Stimulated activated CD8-positive, alpha-beta memory T cell treated with anti-CD3 and anti-CD28 coated beads, Interleukin-12 subunit alpha, Interleukin-12 subunit beta, amount 100 ng/mL, for 4 hours (primary cell): ENCODE measurements around the gene IFNA16.
"Not testable (repeated sequence)": the region's sequence is repeated elsewhere in the genome, so short reads cannot be mapped to it uniquely, and the experiment has no call there.

Source experiments
- DNase-seq: peaks from one replicate; pipeline ENCODE4 v3.0.0-alpha.2; 2020; ENCODE audit warnings: low read depth

IFNA16 gene

DNA sequence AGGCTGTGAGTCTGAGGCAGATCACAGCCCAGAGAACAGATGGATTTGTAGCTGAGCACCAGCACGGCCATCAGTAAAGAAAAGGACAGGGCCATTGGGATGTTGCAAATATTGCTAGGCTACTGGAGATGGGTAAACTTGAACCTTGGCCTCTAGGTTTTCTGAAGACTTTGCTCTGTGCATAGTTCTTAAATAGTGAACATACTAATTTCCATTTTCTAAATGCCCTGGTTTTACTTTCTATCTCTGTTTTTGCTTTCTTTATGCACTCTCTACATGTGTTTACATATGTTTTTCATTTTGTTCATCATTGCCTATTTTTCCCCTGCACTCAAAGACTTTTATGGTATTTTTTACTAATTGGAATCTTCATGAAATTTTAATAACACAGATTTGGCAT, at the start of gene IFNA16:
IFNA16 (minus strand) TSS at position 101 of the 400 bp plus-strand sequence; CDS start at position 95, 6 bp downstream.
- DNase-seq: not testable (repeated sequence)

DNA sequence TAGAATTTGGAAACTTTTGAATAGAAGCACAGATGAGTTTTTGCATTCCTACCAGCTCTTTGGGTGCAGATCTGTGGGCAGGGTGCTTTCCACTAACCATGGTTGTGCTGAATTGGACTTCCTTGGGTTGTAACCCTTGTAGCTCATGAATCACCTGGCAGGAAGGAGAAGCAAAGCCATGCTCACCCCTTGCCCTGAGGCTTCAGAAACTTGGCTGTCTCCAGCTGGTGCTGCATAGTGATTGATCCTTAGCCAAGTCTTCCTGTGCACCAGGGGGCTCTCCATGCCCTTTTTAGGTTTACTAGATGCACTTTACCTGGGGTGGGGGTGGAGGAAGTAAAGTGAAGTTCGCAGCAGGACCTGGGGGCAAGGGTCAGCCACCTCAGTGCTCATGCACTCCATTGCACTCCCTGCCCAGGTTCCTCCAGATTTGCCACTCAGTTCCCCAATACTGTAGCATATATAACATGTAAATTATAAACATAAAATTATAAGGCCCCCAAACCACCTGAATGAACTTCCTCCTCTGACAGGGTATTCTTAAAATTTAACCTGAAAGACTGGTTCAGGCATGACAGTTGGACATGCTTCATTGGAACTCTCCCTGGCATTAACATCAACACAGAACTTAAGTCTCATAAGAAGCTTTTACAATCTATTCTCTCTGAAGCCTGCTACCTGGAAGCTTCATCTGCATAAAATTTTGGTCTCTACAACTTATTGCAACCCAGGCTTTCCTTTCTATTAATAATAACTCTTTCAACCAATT, 48.5 kb upstream of the IFNA16 start:
- no peak for DNase-seq

DNA sequence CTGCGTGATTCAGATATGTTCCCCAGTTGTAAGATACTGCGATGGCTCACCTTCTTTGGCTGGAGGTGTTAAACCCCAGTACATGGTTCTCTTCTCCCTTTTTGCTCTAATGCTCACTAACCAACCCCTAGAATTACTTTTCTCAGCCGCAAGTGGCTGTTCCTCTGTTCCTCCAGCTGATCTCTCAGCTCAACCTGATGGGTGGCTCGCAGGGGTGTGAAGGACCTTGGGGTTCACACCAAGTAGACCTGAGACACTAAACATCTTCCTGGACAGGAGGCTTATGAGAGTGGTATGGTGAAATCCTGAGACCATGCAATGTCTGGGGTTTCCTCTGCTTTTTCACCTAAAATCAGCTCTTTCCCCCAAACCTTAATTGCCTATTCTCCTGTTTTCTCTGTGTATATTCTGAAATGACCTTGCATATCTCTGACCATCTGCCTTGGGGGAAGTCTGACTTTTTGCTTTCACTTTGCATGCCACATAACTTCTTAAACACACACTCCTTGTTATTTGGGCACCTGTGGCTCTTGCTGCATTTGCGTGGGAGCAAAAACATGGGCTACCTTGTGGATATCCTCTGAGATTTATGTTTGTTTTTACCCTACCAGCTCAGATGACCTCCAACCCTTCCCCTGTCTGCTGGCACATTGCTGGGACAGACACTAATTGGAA, 38.6 kb upstream of the IFNA16 start:
- DNase-seq: no peak

DNA sequence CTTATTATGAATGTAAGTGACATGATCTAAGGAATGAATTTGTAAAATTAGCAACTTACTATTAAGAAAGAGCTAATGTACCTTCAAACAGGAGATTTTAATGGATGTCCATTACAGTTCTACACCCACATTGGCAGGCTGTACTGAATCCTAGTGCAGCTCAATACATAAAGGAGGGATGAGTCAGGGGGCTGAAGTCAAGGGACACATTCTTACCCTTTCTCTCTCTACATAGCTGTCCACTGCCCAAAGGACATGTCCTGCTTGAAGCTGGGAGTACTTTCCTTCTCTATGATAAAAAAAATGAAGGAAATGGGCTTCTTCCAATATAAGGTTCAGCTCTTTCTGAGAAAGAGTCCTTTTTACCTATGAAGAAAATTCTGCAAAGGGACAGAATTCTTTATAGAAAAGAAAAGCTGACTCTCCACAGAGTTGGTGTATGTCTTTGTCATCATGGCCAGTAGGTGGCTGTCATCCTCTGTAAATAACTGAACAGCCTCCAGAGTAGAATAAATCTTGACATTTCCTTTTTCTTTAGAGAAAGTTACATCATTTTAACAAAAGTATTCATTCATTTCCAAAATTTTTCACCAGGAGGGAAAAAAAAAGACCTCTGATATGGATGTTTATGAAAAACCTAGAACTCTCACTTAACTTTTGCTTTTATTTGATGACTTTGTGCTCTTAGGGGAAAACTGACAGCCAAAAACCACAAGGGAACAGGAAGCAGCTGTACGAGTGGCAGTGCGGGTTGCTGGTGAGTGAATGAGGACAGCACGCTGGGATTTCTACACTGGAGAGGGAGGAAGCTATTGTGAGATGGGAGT, 35.8 kb upstream of the IFNA16 start:
- DNase-seq: no peak

DNA sequence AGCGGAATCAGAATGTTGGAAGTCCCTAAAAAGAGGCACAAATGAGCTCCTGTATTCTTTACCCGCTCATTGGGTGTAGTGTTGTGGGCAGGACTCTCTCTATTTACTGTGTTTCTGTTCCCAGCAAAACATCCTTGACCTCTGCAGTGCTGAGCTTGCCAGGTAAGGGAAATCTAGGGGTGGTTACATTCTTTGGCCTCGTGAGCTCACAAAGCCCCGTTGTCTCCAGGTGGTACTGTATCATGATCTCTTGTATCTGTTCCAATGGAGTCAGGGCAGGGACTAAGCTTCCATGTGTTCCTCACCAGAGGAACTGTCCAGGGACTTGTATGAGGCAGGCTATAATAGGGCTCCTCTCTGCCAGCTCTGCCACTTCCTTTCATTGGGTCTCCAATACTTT, 34.5 kb upstream of the IFNA16 start:
- no peak for DNase-seq

DNA sequence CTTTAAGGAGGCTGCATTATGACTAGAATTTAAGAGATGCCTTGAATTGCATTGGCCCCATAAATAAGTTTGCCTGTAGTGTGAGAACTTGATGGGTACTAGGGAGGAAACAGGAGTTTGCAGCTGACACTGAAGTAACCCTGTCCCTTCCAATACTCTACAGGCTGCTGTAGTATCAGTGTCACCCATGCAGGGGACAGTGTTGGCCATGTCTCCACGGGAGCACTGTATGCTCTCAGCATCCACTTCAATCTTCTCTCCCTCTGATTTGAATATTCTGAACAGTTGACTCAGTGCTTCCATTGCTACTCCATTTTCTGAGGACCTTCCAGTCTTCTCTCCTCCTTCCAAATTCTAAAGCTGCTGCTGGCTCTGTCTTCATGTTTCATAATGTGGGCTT, 34.1 kb upstream of the IFNA16 start:
- no peak for DNase-seq

DNA sequence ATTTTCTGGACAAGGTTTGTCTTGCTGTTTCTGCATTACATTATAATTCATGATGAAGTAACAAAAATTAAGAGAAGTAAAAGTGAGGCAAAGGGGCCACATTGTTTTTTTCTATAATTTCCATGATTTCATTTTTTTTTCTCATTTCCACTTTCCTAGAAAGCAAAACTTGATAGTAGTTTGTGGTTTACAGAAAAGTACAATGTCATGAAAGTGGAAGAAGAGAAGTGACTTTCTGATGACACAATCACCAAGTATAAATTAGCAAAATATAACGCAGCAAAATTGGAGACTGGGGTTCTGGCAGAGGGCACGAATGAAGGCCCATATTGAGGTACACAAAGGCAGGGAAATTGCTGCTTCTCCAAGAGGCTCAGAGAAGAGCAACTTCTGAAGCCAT, 27.7 kb upstream of the IFNA16 start:
- DNase-seq: no peak

DNA sequence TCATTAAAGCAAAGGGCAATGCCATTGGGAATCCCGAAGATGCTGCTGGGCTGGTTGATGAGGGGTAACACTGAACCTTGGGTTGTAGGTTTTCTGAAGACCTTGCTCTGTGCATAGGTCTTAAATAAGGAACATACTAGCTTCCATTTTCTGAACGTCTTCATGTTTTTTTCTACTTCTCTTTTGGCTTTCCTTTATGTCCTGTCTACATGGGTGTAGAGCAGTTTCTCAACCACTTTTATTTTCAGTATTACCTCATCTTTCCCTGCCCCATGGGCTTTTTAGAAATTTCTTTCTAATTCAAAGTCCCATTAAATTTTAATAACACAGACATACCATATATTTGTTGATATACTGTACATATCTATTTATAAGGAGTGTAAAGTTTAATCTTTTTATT, 22.8 kb upstream of the IFNA16 start, which contains the start of gene IFNA14:
IFNA14 (minus strand) TSS at position 95 of the 400 bp plus-strand sequence; CDS start at position 25, 70 bp downstream.
- no peak for DNase-seq

DNA sequence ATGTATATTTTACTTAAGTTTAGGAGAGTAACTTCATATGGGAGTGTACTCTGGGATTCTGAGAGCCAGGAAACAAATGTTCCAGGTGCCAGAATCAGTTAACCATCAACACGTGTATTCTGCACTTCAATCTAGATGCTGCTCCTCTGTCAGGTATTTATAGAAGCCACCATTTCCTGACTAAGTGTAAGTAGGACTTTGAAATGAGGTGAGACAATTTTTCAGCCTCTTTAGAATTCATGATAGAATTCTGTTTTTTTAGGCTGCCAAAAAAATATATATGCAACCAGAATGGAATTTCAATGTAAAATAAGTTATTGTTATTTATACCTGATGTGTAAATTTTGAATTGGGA, 19.2 kb upstream of the IFNA16 start:
- DNase-seq: not testable (repeated sequence)

DNA sequence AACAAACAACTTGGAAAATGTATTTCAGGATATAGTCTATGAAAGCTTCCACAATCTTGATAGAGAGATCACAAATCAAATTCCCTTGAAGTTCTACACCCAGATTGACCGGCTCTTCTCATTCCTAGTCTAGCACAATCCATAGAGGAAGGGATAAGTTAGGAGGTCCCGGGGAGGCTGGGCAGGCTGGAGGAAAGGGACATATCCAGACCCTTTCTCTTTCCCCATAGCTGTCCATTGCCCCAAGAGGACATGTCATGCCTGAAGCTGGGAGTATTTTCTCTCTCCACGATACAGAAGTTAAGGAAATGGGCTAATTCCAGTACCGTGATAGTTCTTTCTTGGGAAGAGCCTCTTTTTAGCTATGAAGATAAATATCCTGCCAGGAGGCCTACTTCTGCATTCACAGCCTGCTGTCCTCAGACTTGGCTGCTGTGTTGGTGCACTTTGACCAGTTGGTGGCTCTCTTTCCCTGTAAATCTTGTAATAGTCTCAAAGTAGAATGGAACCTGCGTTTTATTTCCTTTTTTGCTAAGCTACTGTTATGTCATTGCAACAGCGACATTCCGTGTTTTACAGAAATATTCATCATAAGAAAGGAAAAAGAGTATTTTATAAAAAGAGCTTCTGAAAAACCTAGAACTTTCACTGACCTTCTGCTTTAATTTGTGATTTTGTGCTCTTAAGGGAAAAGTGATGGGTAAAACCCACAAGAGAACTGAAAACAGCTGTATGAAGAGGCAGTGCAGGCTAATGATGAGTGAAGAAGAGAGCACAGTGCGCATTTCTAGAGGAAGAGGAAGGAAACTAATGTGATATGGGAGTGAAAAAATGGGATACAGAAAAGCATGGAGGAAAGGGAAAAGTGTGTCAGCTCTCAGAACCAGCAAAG, 18.6 kb upstream of the IFNA16 start:
- not testable (repeated sequence) for DNase-seq

DNA sequence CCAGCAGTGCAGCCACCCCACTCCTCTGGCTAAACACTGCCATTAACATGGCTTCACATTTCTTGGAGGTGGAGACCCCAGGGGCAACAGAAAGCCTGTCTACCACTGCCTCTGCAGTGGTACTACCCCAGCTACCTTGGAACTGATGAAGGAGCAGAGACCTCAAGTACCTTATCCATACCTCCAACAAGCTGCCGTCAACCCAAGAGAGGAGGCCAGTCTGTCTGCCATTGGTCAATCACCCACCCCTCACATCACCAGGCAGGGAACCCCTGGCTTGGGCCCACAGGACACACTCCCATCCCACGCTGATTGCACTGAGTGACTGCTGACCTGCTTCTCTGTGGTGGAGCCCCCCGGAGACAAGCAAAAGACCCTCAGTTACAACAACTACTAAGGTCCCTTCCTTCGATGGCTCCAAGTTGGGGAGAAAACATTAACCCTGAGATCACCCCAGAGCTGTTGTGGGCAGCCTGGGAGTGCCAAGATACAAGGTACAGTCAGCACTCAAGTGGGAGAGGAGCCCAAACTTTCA, 17.1 kb upstream of the IFNA16 start:
- DNase-seq: no peak

DNA sequence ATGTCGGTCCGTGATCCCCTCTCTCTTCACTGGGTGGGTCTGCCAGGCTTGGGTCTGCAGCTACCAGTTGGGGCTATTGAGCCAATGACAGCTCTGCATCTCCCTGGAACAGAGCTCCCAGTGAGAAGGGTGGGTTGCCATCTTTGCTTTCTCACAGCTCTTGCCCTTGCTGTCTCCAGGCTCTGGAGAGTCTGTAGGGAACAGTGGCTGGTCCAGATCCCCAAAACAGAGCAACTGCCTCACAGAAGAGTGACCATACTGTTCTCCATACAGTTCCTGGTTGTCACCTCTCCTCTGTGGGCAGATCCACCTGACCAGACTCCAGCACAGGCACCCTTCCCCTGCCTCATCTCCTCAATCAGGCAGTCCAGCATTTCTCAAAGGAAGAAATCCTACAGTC, 16.1 kb upstream of the IFNA16 start:
- DNase-seq: no peak

DNA sequence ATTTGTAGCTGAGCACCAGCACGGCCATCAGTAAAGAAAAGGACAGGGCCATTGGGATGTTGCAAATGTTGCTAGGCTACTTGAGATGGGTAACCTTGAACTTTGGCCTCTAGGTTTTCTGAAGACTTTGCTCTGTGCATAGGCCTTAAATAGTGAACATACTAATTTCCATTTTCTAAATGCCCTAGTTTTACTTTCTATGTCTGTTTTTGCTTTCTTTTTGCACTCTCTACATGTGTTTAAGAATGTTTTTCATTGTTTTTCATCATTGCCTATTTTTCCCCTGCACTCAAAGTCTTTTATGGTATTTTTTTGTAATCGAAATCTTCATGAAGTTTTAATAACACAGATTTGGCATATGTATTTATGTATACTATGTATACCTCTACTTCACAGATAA, 11.0 kb upstream of the IFNA16 start, which contains the start of gene IFNA17:
IFNA17 (minus strand) TSS at position 101 of the 400 bp plus-strand sequence; CDS start at position 52, 49 bp downstream.
- DNase-seq: no peak

DNA sequence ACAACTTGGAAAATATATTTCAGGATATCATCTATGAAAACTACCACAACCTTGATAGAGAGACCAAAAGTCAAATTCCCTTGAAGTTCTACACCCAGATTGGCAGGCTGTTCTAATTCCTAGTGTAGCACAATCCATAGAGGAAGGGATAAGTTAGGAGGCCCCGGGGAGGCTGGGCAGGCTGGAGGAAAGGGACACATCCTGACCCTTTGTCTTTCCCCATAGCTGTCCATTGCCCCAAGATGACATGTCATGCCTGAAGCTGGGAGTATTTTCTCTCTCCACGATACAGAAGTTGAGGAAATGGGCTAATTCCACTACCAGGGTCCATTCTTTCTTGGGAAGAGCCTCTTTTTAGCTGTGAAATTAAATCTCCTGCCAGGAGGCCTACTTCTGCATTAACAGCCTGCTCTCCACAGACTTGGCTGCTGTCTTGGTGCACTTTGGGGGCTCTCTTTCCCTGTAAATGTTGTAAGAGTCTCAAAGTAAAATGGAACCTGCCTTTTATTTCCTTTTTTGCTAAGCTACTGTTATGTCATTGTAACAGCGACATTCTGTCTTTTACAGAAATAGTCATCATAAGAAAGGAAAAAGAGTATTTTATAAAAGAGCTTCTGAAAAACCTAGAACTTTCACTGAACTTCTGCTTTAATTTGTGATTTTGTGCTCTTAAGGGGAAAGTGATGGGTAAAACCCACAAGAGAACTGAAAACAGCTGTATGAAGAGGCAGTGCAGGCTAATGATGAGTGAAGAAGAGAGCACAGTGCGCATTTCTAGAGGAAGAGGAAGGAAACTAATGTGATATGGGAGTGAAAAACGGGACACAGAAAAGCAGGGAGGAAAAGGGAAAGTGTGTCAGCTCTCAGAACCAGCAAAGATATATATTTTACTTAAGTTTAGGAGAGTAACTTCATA, 3.4 kb downstream of the IFNA16 start:
- not testable (repeated sequence) for DNase-seq

DNA sequence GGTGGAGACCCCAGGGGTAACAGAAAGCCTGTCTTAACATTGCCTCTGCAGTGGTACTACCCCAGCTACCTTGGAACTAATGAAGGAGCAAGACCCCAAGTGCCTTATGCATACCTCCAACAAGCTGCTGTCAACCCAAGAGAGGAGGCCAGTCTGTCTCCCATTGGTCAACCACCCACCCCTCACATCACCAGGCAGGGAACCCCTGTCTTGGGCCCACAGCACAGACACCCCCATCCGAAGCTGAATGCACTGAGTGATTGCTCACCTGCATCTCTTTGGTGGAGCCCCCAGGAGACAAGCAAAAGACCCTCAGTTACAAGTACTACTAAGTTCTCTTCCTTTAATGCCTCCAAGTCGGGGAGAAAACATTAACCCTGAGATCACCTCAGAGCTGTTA, 5.0 kb downstream of the IFNA16 start:
- DNase-seq: not testable (repeated sequence)

DNA sequence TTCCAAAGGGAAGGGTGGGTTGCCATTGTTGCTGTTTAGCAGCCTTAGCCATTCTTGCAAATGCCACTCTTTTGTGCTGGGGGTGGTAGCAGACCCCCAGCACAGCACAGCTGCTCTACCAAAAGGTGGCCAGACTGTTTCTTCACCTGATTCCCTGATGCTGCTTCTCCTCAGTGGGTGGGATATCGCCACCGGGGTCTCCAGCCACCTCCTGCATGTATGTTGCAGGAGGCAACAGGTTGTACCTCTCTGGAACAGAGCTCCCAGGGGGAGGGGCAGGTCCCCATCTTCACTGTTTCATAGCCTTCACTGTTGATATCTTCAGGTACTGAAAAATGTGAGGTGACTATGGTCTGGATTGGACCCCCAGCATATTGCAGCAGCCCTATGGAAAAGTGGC, 6.3 kb downstream of the IFNA16 start:
- not testable (repeated sequence) for DNase-seq

DNA sequence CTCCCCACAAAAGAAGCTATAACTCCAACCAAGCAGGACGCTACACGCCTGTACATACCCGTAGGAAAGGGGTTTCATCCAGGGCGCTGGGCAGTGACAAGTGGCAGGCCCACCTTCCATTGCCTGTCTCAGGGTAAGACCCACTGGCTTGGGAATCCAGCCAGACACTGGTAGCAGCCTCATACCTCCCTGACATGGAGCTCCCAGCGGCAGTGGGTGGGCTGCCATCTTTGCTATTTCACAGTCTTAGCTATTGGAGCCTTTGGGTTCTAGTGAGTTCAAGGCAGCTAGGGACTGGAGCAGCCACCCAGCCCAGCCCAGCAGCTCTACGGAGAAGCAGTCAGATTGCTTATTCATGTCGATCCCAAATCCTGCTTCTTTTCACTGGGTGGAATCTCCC, 6.8 kb downstream of the IFNA16 start:
- DNase-seq: no peak

DNA sequence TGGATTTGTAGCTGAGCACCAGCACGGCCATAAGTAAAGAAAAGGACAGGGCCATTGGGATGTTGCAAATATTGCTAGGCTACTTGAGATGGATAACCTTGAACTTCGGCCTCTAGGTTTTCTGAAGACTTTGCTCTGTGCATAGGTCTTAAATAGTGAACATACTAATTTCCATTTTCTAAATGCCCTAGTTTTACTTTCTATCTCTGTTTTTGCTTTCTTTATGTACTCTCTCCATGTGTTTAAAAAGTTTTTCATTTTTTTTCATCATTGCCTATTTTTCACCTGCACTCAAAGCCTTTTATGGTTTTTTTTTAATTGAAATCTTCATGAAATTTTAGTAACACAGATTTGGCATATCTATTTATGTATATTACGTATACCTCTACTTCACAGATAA, 10.1 kb downstream of the IFNA16 start, which contains the start of gene IFNA10:
IFNA10 (minus strand) TSS at position 101 of the 400 bp plus-strand sequence; CDS start at position 55, 46 bp downstream.
- not testable (repeated sequence) for DNase-seq

DNA sequence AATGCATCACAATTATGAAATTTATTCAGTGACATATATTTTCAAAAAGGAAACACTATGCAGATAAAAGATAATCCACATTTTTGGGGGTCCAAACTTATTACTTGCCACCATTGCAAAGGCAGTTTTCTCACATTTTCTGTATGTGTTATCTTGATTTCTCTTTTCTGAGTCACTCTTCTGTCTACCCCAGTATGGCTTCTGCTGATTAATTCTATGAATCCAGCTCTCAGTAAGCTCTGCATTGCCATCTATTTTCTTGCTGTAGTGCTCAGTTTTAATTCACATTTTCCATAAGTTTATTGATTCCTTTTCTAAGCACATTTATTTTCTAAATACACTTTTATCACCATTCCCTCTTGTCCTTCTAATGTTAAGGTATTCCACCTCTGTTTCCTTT, 11.9 kb downstream of the IFNA16 start:
- DNase-seq: no peak

DNA sequence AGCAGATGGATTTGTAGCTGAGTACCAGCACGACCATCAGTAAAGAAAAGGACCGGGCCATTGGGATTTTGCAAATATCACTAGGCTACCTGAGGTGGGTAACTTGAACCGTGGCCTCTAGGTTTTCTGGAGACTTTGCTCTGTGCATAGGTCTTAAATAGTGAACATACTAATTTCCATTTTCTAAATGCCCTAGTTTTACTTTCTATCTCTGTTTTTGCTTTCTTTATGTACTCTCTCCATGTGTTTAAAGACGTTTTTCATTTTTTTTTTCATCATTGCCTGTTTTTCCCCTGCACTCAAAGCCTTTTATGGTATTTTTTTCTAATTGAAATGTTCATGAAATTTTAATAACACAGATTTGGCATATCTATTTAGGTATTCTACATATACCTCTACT, 15.0 kb downstream of the IFNA16 start, which contains the start of gene IFNA7:
IFNA7 (minus strand) TSS at position 101 of the 400 bp plus-strand sequence; CDS start at position 61, 40 bp downstream.
- DNase-seq: not testable (repeated sequence)
